ENCODE data around the gene CDS2.

DNA sequence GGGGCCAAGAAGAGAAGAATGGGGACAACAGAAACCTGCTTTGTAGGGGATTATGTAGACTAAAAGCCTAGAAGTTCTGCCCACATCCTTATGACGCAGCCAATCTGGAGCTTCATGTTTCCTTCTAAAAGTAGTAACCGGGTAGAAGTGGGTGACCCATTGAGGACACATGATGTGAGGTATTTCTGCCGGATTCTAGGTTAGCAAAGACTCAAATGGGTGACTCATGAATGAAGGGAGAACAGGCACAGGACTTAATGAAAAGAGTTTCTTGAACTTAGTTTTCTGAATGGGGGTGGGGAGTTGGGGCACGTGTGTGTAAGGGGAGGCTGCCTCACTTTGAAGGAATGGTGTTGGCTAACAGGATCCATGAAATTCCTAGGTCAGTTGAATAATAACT, 68.8 kb downstream of the CDS2 start:
- TF ChIP-seq, protein P1, sequence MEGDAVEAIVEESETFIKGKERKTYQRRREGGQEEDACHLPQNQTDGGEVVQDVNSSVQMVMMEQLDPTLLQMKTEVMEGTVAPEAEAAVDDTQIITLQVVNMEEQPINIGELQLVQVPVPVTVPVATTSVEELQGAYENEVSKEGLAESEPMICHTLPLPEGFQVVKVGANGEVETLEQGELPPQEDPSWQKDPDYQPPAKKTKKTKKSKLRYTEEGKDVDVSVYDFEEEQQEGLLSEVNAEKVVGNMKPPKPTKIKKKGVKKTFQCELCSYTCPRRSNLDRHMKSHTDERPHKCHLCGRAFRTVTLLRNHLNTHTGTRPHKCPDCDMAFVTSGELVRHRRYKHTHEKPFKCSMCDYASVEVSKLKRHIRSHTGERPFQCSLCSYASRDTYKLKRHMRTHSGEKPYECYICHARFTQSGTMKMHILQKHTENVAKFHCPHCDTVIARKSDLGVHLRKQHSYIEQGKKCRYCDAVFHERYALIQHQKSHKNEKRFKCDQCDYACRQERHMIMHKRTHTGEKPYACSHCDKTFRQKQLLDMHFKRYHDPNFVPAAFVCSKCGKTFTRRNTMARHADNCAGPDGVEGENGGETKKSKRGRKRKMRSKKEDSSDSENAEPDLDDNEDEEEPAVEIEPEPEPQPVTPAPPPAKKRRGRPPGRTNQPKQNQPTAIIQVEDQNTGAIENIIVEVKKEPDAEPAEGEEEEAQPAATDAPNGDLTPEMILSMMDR (IDR thresholded peaks at IDR 0.05; ENCODE audit: low read length) = no peak
- TF ChIP-seq EZH2 (IDR thresholded peaks at IDR 0.05; ENCODE audit: borderline replicate concordance, low read length) = no peak

Data from OCI-LY1 (cell line).